ENCODE results near the gene RNF17.
"Not testable (repeated sequence)": the region's sequence is repeated elsewhere in the genome, so short reads cannot be mapped to it uniquely, and the experiment has no call there.

Gene RNF17

GRCh38 chr13:24742977-24743376 is 21.0 kb upstream of the RNF17 start:
- DNase-seq = no peak

- DNase-seq = no peak
These were observed 19.7 kb upstream of the RNF17 start for GRCh38 chr13:24744247-24744646.

- no peak for DNase-seq
These were observed 18.5 kb upstream of the RNF17 start for GRCh38 chr13:24745516-24745860.

GRCh38 chr13:24745861-24746617 is 17.9 kb upstream of the RNF17 start:
- no peak for DNase-seq

GRCh38 chr13:24746618-24747247 is 17.2 kb upstream of the RNF17 start:
- no peak for DNase-seq

- DNase-seq = no peak
These were observed 16.5 kb upstream of the RNF17 start for GRCh38 chr13:24747248-24748060.

- no peak for DNase-seq
These were observed 15.9 kb upstream of the RNF17 start for GRCh38 chr13:24748061-24748400.

- no peak for DNase-seq
These were observed 4.8 kb upstream of the RNF17 start for GRCh38 chr13:24759197-24759596.

- no peak for DNase-seq
These were observed 284 bp downstream of the RNF17 start for GRCh38 chr13:24764276-24764630.

GRCh38 chr13:24777171-24777570 is 13.2 kb downstream of the RNF17 start:
- no peak for DNase-seq

GRCh38 chr13:24784319-24784718 is 20.4 kb downstream of the RNF17 start:
- DNase-seq = no peak

- DNase-seq = no peak
These were observed 24.6 kb downstream of the RNF17 start for GRCh38 chr13:24788538-24788937.

- DNase-seq = no peak
These were observed 38.1 kb downstream of the RNF17 start for GRCh38 chr13:24802074-24802473.

- no peak for DNase-seq
These were observed 57.2 kb downstream of the RNF17 start for GRCh38 chr13:24821207-24821606.

- no peak for DNase-seq
These were observed 58.7 kb downstream of the RNF17 start for GRCh38 chr13:24822640-24823039.

- DNase-seq = not testable (repeated sequence)
These were observed 59.2 kb downstream of the RNF17 start for GRCh38 chr13:24823122-24823710.

- DNase-seq = no peak
These were observed 63.8 kb downstream of the RNF17 start for GRCh38 chr13:24827799-24828198.

- DNase-seq = no peak
These were observed 71.0 kb downstream of the RNF17 start for GRCh38 chr13:24834902-24835510.

- DNase-seq = not testable (repeated sequence)
These were observed 73.6 kb downstream of the RNF17 start for GRCh38 chr13:24837528-24837927.

GRCh38 chr13:24842549-24843274 is 78.7 kb downstream of the RNF17 start:
- no peak for DNase-seq

- no peak for DNase-seq
These were observed 87.6 kb downstream of the RNF17 start for GRCh38 chr13:24851546-24851945.

GRCh38 chr13:24854311-24854710 is 90.3 kb downstream of the RNF17 start:
- no peak for DNase-seq

- DNase-seq = no peak
These were observed 95.0 kb downstream of the RNF17 start for GRCh38 chr13:24858953-24859352.
